H1 (cell line): ENCODE results near the gene NDUFS4.

Source experiments
- CHD1 ChIP-seq: IDR thresholded peaks from 2 replicates; pipeline ENCODE4 v1.6.1; 2012; ENCODE audit warnings: low read depth, low read length, improper control_type of control experiment
- HDAC6 ChIP-seq: IDR thresholded peaks from one replicate; pipeline ENCODE4 v1.7.1; 2012; ENCODE audit warnings: low read depth, mild to moderate bottlenecking, inconsistent platforms, low read length, moderate library complexity
- POLR2A ChIP-seq, 2 experiments: IDR thresholded peaks; 1 replicate in 1 of 2; 2 replicates in 1 of 2; pipeline ENCODE4 v1.6.1; 2011; ENCODE audit warnings: low read depth in 2 of 2, low read length in 2 of 2, mild to moderate bottlenecking in 2 of 2; ENCODE audit errors: control extremely low read depth in 1 of 2
- POLR2AphosphoS5 ChIP-seq: IDR thresholded peaks from 2 replicates; pipeline ENCODE4 v1.6.1; 2011; ENCODE audit warnings: low read depth, low read length
- SP4 ChIP-seq: IDR thresholded peaks from 2 replicates; pipeline ENCODE4 v1.6.1; 2012; ENCODE audit warnings: low read length, inconsistent platforms
- TCF12 ChIP-seq: IDR thresholded peaks from 2 replicates; pipeline ENCODE4 v1.6.1; 2011; ENCODE audit warnings: low read depth, mild to moderate bottlenecking, low read length
- USF2 ChIP-seq: IDR thresholded peaks from 2 replicates; pipeline ENCODE4 v1.6.1; 2011; ENCODE audit warnings: low read length, improper control_type of control experiment
- TF ChIP-seq, protein P1 (sequence below), 3 experiments: IDR thresholded peaks; 1 replicate in 2 of 3; 2 replicates in 1 of 3; pipeline versions ENCODE4 v1.5.1 to v1.6.1; 2011; ENCODE audit warnings: low read length in 3 of 3, mild to moderate bottlenecking in 3 of 3, inconsistent platforms in 2 of 3, low read depth in 1 of 3, moderate library complexity in 1 of 3; ENCODE audit not compliant: insufficient read depth in 1 of 3; ENCODE audit errors: control extremely low read depth in 1 of 3

- TF ChIP-seq TCF12 (no peak), CHD1 (no peak), SP4 (no peak), POLR2A (IDR thresholded peaks at IDR 0.05; ENCODE audit: control extremely low read depth in 1 of 2, low read depth in 2 of 2, low read length in 2 of 2) (no peak), POLR2AphosphoS5 (no peak), HDAC6 (no peak), USF2 (no peak)
- TF ChIP-seq, protein P1, sequence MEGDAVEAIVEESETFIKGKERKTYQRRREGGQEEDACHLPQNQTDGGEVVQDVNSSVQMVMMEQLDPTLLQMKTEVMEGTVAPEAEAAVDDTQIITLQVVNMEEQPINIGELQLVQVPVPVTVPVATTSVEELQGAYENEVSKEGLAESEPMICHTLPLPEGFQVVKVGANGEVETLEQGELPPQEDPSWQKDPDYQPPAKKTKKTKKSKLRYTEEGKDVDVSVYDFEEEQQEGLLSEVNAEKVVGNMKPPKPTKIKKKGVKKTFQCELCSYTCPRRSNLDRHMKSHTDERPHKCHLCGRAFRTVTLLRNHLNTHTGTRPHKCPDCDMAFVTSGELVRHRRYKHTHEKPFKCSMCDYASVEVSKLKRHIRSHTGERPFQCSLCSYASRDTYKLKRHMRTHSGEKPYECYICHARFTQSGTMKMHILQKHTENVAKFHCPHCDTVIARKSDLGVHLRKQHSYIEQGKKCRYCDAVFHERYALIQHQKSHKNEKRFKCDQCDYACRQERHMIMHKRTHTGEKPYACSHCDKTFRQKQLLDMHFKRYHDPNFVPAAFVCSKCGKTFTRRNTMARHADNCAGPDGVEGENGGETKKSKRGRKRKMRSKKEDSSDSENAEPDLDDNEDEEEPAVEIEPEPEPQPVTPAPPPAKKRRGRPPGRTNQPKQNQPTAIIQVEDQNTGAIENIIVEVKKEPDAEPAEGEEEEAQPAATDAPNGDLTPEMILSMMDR (IDR thresholded peaks at IDR 0.05; ENCODE audit: control extremely low read depth in 1 of 3, insufficient read depth in 1 of 3, low read depth in 1 of 3, low read length in 3 of 3), result no peak
Measured at GRCh38 chr5:53681079-53681478, 120.6 kb downstream of the NDUFS4 start.
